ENCODE results near the gene CNTRL. TPM values are rescaled to one million over a fixed set of nuclear protein-coding genes. Genes with fewer than 3 reads are reported as not detected.

Gene CNTRL
- total and polyA plus RNA-seq, 2 of the 8 experiments (the other 6 are each of a cell fraction or from before 2014, with no cell fraction given) = 5.1 to 13.9 TPM

GRCh38 chr9:121187636-121188305 is 113.0 kb downstream of the CNTRL start:
- H3K4ac ChIP-seq (replicated peaks; ENCODE audit: insufficient read length, low read depth, low read length) = no peak overlapping the region
- no peaks in the 10 kb centered on the region for H3K9me3 ChIP-seq (ENCODE audit: insufficient read depth in 2 of 2, low read depth in 1 of 2, low read length in 1 of 2)
- no peak overlapping the region for H3K18ac ChIP-seq (ENCODE audit: extremely low read depth, low read length)
- no peaks in the 10 kb centered on the region for H3K79me1 ChIP-seq (ENCODE audit: low read depth, low read length)
- no peaks in the 10 kb centered on the region for H3K23me2 ChIP-seq (ENCODE audit: low read depth, low read length)
- no peaks in the 10 kb centered on the region for H3K4me1 ChIP-seq (replicated peaks in 1 of 4; ENCODE audit: control insufficient read depth in 3 of 4, insufficient read depth in 4 of 4, low read length in 3 of 4)
- ChIA-PET POLR2A (ENCODE audit: partially characterized antibody) (no interaction called here), CTCF (ENCODE audit: partially characterized antibody) (no interaction called here)
- FAIRE-seq = no peak
- H4K91ac ChIP-seq (replicated peaks; ENCODE audit: insufficient read length, low read length) = no peak overlapping the region
- no peak overlapping the region for H2BK12ac ChIP-seq (ENCODE audit: low read depth, low read length)
- peaks cover 0 to 41% of the 10 kb centered on the region in 2 experiments; a peak in 2 of 4 replicates for H3K79me2 ChIP-seq (ENCODE audit: control insufficient read depth in 1 of 2, insufficient read depth in 2 of 2, low read length in 2 of 2)
- no peak overlapping the region for H4K8ac ChIP-seq (ENCODE audit: extremely low read depth, insufficient read depth, low read length)
- H3K9ac ChIP-seq (replicated peaks in 1 of 4; ENCODE audit: extremely low read depth in 1 of 4, low read depth in 3 of 4, low read length in 3 of 4) = no peak overlapping the region
- H2BK5ac ChIP-seq (ENCODE audit: low read depth, low read length) = no peak overlapping the region
- H2AK5ac ChIP-seq (ENCODE audit: low read depth, low read length) = no peak overlapping the region
- H4K5ac ChIP-seq (ENCODE audit: insufficient read length, low read depth, low read length) = no peak overlapping the region
- no peaks in the 10 kb centered on the region for H3K27me3 ChIP-seq (replicated peaks in 1 of 4; ENCODE audit: control insufficient read depth in 3 of 4, extremely low read depth in 1 of 4, insufficient read depth in 3 of 4, low read length in 3 of 4)
- no peak for DNase-seq (ENCODE audit: low read depth in 1 of 2, low spot score in 2 of 2)
- H3K27ac ChIP-seq (ENCODE audit: low read depth, low read length) = no peak overlapping the region
- H2BK15ac ChIP-seq (ENCODE audit: low read length) = no peak overlapping the region
- no peak overlapping the region for H3K4me3 ChIP-seq (ENCODE audit: extremely low read depth in 1 of 4, insufficient read depth in 2 of 4, low read depth in 3 of 4, low read length in 4 of 4)
- H2AFZ ChIP-seq (ENCODE audit: low read length) = no peak overlapping the region
- no peak overlapping the region for H3K23ac ChIP-seq (ENCODE audit: insufficient read length)
- 90% methylated on average over 3 of the region's 3 CpGs; no CpG with 5 or more reads in 1 of the 2 experiments for WGBS, 2 experiments (ENCODE audit: extremely low coverage in 1 of 2, insufficient coverage in 1 of 2, insufficient read length in 1 of 2, insufficient replicate concordance in 2 of 2, low coverage in 1 of 2, low lambda C conversion rate in 2 of 2, missing lambda C conversion rate in 1 of 2)
- H3K4me2 ChIP-seq (ENCODE audit: insufficient read depth in 1 of 2, low read depth in 2 of 2, low read length in 2 of 2) = no peak overlapping the region
- peaks cover 0 to 4% (median 1%) of the 10 kb centered on the region in 4 experiments; a peak in 2 of 8 replicates for H3K36me3 ChIP-seq (ENCODE audit: control insufficient read depth in 2 of 4, insufficient read depth in 4 of 4, low read length in 3 of 4)
- no peak overlapping the region for H2BK20ac ChIP-seq (ENCODE audit: low read length)
- no peak overlapping the region for H3K56ac ChIP-seq (replicated peaks; ENCODE audit: insufficient read length, low read depth, low read length)
- H4K20me1 ChIP-seq (replicated peaks in 1 of 2; ENCODE audit: control insufficient read depth in 1 of 2, insufficient read depth in 2 of 2, low read length in 2 of 2) = peaks cover 0 to 3% of the 10 kb centered on the region in 2 experiments
- no peak overlapping the region for H3K14ac ChIP-seq (ENCODE audit: insufficient read length)
- no peak overlapping the region for H2BK120ac ChIP-seq (replicated peaks; ENCODE audit: low read depth, low read length)
